Measurements from ENCODE around the gene SLC7A8. TPM values are rescaled to one million over a fixed set of nuclear protein-coding genes. Genes with fewer than 3 reads are reported as not detected.

Gene SLC7A8
- total RNA-seq, 1 experiment from 2014 or later, result 0.90 TPM

DNA sequence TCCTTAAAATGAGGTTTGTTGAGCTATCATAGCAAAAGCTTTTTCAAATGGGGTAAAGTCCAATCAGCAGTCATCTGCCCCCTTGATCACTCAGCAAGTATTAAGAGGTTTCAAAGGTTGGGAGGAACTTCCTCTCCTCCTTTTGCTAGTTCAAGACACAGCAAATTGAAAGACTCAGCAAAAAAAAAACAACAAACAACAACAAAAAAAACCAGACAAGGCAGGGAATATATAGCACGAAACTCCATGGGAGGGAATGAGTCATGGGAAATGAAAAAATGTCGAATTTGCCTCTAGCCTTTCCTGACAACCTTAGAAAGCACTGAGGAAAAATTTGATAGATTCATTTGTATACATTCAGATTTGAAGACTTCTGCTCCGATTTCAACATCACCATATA is 1.6 kb upstream of the SLC7A8 start:
- intact Hi-C loops (cut with micrococcal nuclease; ENCODE audit: unreplicated experiment), result no loop called here
- no TSS peak for BruUV-seq (replicated peaks)

DNA sequence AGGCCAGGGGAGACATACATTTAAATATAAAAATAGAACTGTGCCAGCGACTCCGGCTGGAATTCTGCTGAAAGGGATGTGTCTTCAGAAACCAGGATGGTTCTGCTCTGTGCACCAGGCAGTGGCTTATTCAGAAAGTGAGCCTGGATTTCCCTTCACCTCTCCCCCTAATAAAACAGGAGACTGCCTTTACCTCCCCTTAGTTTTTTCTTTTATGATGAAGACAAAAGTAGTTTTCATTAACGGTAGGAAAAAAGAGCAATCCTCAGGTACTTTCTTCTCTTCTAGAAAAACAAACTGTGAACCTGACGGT is 346 bp downstream of the SLC7A8 start:
- CTCF ChIA-PET, result interaction anchor here (2.6 kb wide), 1 partner anchor 63 kb away, joined by 16 read pairs; no protein-coding TSS in a partner anchor
- Histone ChIP-seq H3K4me3 (ENCODE audit: low read depth in 2 of 2, low read length in 2 of 2) (peak overlapping the region; percentile 23 to 40; a peak in 3 of 4 replicates), H3K9me3 (ENCODE audit: control insufficient read depth, insufficient read depth, low read depth, low read length) (no peaks in the 10 kb centered on the region), H3K27me3 (ENCODE audit: control insufficient read depth, insufficient read depth, low read length) (peaks cover 4% of the 10 kb centered on the region), H3K36me3 (ENCODE audit: control insufficient read depth, insufficient read depth, low read length) (peaks cover 3% of the 10 kb centered on the region; the same call in 1 of the 2 replicates), H3K27ac (ENCODE audit: low read length) (no peak overlapping the region), H3K4me1 (ENCODE audit: control insufficient read depth, insufficient read depth, low read length) (no peaks in the 10 kb centered on the region; the same call in 1 of the 2 replicates)
- BruUV-seq (replicated peaks), result no TSS peak
- POLR2A ChIA-PET, result interaction anchor here (0.5 kb wide), 1 partner anchor 113 kb away, joined by 3 read pairs; no protein-coding TSS in a partner anchor
- no peak for ATAC-seq
- intact Hi-C loops (cut with micrococcal nuclease; ENCODE audit: unreplicated experiment), result no loop called here
- no peak for DNase-seq (ENCODE audit: low read depth, low spot score)
- TF ChIP-seq, protein P1, sequence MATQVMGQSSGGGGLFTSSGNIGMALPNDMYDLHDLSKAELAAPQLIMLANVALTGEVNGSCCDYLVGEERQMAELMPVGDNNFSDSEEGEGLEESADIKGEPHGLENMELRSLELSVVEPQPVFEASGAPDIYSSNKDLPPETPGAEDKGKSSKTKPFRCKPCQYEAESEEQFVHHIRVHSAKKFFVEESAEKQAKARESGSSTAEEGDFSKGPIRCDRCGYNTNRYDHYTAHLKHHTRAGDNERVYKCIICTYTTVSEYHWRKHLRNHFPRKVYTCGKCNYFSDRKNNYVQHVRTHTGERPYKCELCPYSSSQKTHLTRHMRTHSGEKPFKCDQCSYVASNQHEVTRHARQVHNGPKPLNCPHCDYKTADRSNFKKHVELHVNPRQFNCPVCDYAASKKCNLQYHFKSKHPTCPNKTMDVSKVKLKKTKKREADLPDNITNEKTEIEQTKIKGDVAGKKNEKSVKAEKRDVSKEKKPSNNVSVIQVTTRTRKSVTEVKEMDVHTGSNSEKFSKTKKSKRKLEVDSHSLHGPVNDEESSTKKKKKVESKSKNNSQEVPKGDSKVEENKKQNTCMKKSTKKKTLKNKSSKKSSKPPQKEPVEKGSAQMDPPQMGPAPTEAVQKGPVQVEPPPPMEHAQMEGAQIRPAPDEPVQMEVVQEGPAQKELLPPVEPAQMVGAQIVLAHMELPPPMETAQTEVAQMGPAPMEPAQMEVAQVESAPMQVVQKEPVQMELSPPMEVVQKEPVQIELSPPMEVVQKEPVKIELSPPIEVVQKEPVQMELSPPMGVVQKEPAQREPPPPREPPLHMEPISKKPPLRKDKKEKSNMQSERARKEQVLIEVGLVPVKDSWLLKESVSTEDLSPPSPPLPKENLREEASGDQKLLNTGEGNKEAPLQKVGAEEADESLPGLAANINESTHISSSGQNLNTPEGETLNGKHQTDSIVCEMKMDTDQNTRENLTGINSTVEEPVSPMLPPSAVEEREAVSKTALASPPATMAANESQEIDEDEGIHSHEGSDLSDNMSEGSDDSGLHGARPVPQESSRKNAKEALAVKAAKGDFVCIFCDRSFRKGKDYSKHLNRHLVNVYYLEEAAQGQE (IDR thresholded peaks at IDR 0.05; ENCODE audit: insufficient read depth in 1 of 2, low read depth in 2 of 2, low read length in 1 of 2), result no peak
- TF ChIP-seq, protein P2, sequence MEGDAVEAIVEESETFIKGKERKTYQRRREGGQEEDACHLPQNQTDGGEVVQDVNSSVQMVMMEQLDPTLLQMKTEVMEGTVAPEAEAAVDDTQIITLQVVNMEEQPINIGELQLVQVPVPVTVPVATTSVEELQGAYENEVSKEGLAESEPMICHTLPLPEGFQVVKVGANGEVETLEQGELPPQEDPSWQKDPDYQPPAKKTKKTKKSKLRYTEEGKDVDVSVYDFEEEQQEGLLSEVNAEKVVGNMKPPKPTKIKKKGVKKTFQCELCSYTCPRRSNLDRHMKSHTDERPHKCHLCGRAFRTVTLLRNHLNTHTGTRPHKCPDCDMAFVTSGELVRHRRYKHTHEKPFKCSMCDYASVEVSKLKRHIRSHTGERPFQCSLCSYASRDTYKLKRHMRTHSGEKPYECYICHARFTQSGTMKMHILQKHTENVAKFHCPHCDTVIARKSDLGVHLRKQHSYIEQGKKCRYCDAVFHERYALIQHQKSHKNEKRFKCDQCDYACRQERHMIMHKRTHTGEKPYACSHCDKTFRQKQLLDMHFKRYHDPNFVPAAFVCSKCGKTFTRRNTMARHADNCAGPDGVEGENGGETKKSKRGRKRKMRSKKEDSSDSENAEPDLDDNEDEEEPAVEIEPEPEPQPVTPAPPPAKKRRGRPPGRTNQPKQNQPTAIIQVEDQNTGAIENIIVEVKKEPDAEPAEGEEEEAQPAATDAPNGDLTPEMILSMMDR (IDR thresholded peaks at IDR 0.05), result no peak
- TF ChIP-seq POLR2AphosphoS5 (IDR thresholded peaks at IDR 0.05; ENCODE audit: low read depth, low read length) (no peak), TCF7L2 (IDR thresholded peaks at IDR 0.05; ENCODE audit: low read depth, low read length) (no peak), SIN3A (IDR thresholded peaks at IDR 0.05; ENCODE audit: borderline replicate concordance, insufficient read depth, low read depth, low read length) (no peak)
- in situ Hi-C loops (cut with HindIII; ENCODE audit: low pct_unique_long_range_greater_than_20kb, low sequenced_read_pairs), result no loop called here

More for the DNA sequence above, 1.6 kb upstream of the SLC7A8 start:
- in situ Hi-C loops (cut with HindIII; ENCODE audit: low pct_unique_long_range_greater_than_20kb, low sequenced_read_pairs), result no loop called here
- Histone ChIP-seq H3K36me3 (ENCODE audit: control insufficient read depth, insufficient read depth, low read length) (peaks cover 3% of the 10 kb centered on the region; the same call in 1 of the 2 replicates), H3K27ac (ENCODE audit: low read length) (no peak overlapping the region), H3K27me3 (ENCODE audit: control insufficient read depth, insufficient read depth, low read length) (peaks cover 4% of the 10 kb centered on the region), H3K4me3 (ENCODE audit: low read depth in 2 of 2, low read length in 2 of 2) (no peak overlapping the region), H3K4me1 (ENCODE audit: control insufficient read depth, insufficient read depth, low read length) (no peaks in the 10 kb centered on the region; the same call in 1 of the 2 replicates), H3K9me3 (ENCODE audit: control insufficient read depth, insufficient read depth, low read depth, low read length) (no peaks in the 10 kb centered on the region)
- ChIA-PET POLR2A (no interaction called here), CTCF (interaction anchor here (0.7 to 2.6 kb wide), 2 partner anchors 34 to 65 kb away, joined by 5 to 16 read pairs; no protein-coding TSS in a partner anchor)
- TF ChIP-seq POLR2AphosphoS5 (IDR thresholded peaks at IDR 0.05; ENCODE audit: low read depth, low read length), result no peak
- TF ChIP-seq, protein P2 (IDR thresholded peaks at IDR 0.05), result no peak
- TF ChIP-seq TCF7L2 (IDR thresholded peaks at IDR 0.05; ENCODE audit: low read depth, low read length), result no peak
- TF ChIP-seq, protein P1 (IDR thresholded peaks at IDR 0.05; ENCODE audit: insufficient read depth in 1 of 2, low read depth in 2 of 2, low read length in 1 of 2), result no peak
- TF ChIP-seq SIN3A (IDR thresholded peaks at IDR 0.05; ENCODE audit: borderline replicate concordance, insufficient read depth, low read depth, low read length), result no peak
- DNase-seq (ENCODE audit: low read depth, low spot score) (no peak), ATAC-seq (no peak)
